ENCODE data around the gene ADGRA3. TPM values are rescaled to one million over a fixed set of nuclear protein-coding genes. Genes with fewer than 3 reads are reported as not detected.

The ADGRA3 gene
- total RNA-seq, 1 experiment from 2014 or later: 56.5 TPM

DNA sequence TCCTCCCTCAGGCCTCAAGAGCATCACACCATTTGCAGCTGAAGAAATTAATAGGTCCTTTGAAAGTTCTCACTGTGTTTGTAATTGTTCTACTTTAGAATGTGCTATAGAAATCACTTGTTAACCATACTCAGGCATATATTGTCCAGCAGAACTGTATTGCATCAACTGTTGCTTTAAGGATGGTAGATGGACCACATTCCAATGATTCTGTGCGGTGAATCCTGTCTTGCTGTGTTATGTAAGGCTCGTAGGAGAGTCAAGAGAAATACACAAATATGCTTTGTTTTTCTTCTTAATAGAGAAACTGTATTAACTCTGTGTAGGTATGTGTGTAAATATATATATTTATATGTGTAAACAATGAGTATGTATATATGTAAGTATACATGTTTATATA, 6.3 kb upstream of the ADGRA3 start:
- no peak overlapping the region for H3K4me2 ChIP-seq (ENCODE audit: insufficient read depth, insufficient read length, low read length)
- peak overlapping the region in 1 of 2 experiments; percentile 1; a peak in 1 of 5 replicates for H3K4me3 Mint-ChIP-seq
- TF ChIP-seq, protein P1, sequence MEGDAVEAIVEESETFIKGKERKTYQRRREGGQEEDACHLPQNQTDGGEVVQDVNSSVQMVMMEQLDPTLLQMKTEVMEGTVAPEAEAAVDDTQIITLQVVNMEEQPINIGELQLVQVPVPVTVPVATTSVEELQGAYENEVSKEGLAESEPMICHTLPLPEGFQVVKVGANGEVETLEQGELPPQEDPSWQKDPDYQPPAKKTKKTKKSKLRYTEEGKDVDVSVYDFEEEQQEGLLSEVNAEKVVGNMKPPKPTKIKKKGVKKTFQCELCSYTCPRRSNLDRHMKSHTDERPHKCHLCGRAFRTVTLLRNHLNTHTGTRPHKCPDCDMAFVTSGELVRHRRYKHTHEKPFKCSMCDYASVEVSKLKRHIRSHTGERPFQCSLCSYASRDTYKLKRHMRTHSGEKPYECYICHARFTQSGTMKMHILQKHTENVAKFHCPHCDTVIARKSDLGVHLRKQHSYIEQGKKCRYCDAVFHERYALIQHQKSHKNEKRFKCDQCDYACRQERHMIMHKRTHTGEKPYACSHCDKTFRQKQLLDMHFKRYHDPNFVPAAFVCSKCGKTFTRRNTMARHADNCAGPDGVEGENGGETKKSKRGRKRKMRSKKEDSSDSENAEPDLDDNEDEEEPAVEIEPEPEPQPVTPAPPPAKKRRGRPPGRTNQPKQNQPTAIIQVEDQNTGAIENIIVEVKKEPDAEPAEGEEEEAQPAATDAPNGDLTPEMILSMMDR (conservative IDR thresholded peaks at IDR 0.05): no peak
- H3K27ac ChIP-seq (ENCODE audit: insufficient read length, low read depth, low read length): no peak overlapping the region
- no peak overlapping the region for H2BK15ac ChIP-seq (ENCODE audit: low read depth, low read length)
- DNase-seq: no peak
- H2BK20ac ChIP-seq (ENCODE audit: low read depth, low read length, poor library complexity, severe bottlenecking): no peak overlapping the region
- H3K9ac ChIP-seq (ENCODE audit: extremely low read depth, insufficient read length, low read length): no peak overlapping the region
- no peak overlapping the region for H4K91ac ChIP-seq (ENCODE audit: insufficient read length, low read depth, low read length)
- H3K23me2 ChIP-seq (ENCODE audit: insufficient read length, low read depth, low read length, poor library complexity, severe bottlenecking): no peaks in the 10 kb centered on the region
- no peaks in the 10 kb centered on the region for H3K27me3 ChIP-seq (ENCODE audit: insufficient read depth, low read length)
- H3K14ac ChIP-seq (ENCODE audit: insufficient read depth, low read length): no peak overlapping the region
- peaks cover 13 to 15% of the 10 kb centered on the region in 2 experiments for H3K4me1 Mint-ChIP-seq
- no peak overlapping the region for H3T11ph ChIP-seq (ENCODE audit: low read length)
- H3K79me2 ChIP-seq (ENCODE audit: insufficient read depth, low read length): no peaks in the 10 kb centered on the region
- H2AFZ ChIP-seq (ENCODE audit: low read length): no peak overlapping the region
- H3K27ac Mint-ChIP-seq: no peak overlapping the region
- H3K36me3 Mint-ChIP-seq (ENCODE audit: insufficient read depth in 1 of 3, low read depth in 3 of 3): peaks cover 3 to 10% (median 3%) of the 10 kb centered on the region in 3 experiments; a peak in 5 of 7 replicates
- no CpG with 5 or more reads among the region's 2 CpGs for WGBS (ENCODE audit: extremely low coverage, insufficient read length, low lambda C conversion rate)
- H3K9me3 Mint-ChIP-seq: peaks cover 4 to 7% of the 10 kb centered on the region in 2 experiments; a peak in 4 of 5 replicates
- H3K18ac ChIP-seq (ENCODE audit: insufficient read length, low read depth, low read length): no peak overlapping the region
- no peak overlapping the region for H4K5ac ChIP-seq (ENCODE audit: insufficient read length, low read depth, low read length)
- H4K20me1 ChIP-seq (ENCODE audit: control insufficient read depth, insufficient read depth, insufficient read length): no peaks in the 10 kb centered on the region
- H3K56ac ChIP-seq (ENCODE audit: insufficient read length, low read depth, low read length): no peak overlapping the region
- H2BK12ac ChIP-seq (ENCODE audit: insufficient read length, low read depth, low read length): no peak overlapping the region
- H2AK5ac ChIP-seq (ENCODE audit: insufficient read length, low read length): no peak overlapping the region
- H3K27me3 Mint-ChIP-seq (ENCODE audit: low read depth): peaks cover 8% of the 10 kb centered on the region
- no peak overlapping the region for H3K4ac ChIP-seq (ENCODE audit: low read depth, low read length)
- H3K79me1 ChIP-seq (ENCODE audit: insufficient read depth, low read depth, low read length, poor library complexity, severe bottlenecking): no peaks in the 10 kb centered on the region
- no peak overlapping the region for H2BK120ac ChIP-seq (ENCODE audit: low read depth, low read length, poor library complexity, severe bottlenecking)
- no peak overlapping the region for H2BK5ac ChIP-seq (ENCODE audit: insufficient read length, low read length)
- H3K4me1 ChIP-seq (ENCODE audit: insufficient read depth, low read length): peaks cover 3% of the 10 kb centered on the region; the same call in 1 of the 2 replicates
- no peak overlapping the region for H4K8ac ChIP-seq (replicated peaks; ENCODE audit: insufficient read length, low read depth, low read length)
- H3K23ac ChIP-seq (ENCODE audit: insufficient read length, low read depth, low read length): no peak overlapping the region
- no peaks in the 10 kb centered on the region for H3K9me3 ChIP-seq (ENCODE audit: control insufficient read depth, low read depth, low read length)

All from H9 (cell line).